GOT3 (cell line): ENCODE data around the gene MT1E.
"Not testable (repeated sequence)": the region's sequence is repeated elsewhere in the genome, so short reads cannot be mapped to it uniquely, and the experiment has no call there.

Source experiments
- DNase-seq: peaks from one replicate; lab custom pipeline; 2025; ENCODE audit warnings: mixed read lengths; lab: John Stamatoyannopoulos, UW

MT1E gene

DNA sequence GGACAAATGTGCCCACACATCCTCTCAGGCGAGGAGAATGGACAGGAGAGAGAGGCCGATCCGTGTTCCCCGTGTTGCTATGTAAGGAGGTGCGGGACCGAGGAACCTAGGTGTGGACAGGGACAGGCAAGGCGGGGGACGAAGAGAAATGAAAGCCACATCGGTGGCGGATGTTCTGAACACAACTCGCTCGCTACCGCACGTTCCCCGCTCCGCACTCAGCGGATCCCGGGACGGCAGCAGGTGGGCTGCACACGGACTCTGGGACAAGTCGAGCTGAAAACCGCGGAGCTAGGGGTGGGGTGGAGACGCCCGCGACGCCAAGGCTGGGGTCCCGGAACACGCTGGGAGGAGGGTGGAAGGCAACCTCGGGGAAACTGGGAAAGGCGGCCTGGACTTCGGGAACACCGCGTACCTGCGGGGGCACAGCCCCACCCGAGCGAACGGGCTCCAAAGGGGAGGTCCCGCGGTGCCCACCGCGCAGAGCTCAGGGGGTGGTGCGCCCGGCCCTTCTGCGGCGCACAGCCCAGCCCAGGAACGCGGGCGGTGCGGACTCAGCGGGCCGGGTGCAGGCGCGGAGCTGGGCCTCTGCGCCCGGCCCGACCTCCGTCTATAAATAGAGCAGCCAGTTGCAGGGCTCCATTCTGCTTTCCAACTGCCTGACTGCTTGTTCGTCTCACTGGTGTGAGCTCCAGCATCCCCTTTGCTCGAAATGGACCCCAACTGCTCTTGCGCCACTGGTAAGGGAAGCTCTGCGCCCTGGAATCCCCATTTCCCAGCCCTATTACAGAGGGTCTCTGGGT, at the start of gene MT1E:
MT1E (plus strand) TSS at position 642 of the 803 bp plus-strand sequence; CDS start at position 713, 71 bp downstream.
- peak; percentile 65 for DNase-seq

DNA sequence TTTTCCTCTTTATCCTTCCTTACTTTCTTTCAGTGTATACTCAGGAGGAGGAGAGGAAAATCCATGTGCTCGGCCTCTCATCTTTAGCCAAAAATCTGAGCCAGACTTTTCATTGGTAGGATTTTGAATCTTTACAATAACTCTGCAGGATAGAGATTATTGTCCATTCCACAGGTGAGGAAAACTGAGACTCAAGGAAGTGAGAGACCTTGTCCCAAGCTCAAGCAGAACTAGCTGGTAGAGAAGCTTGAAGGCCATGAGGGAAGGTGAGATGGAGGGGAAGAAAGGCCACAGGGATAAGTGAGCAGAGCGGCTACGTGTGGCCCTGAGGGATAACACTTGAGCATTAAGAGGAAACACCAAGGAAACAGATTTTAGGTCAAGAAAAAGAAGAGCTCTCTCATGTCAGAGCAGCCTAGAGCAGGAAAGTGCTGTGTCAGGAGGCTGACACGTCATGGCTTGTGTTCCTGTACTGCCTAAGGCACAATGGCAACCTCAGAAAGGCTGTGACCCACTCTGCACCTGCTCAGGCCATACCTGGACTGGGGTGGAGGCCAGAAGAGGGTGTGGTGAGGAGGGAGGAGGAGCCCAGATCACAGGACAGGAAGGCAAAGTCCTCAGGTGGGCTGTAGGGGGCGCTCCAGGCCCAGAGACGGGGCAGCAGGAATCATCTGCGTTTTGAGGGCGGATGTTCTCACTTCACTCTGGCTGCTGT, 48.8 kb upstream of the MT1E start:
- no peak for DNase-seq

DNA sequence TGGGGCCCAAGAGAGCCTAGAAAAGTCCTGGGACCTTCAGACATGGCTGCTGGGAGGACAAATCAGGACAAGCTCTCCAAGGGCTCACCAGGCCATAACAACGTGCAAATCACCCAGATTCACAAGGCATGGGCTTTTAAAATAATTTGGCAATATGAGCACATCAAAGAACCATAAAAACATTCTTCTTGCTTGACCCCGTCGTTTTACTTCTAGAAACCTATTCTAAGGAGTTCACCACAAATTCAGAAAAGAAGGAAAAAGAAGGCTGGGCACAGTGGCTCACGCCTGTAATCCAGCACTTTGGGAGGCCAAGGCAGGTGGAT, 48.3 kb upstream of the MT1E start:
- DNase-seq: no peak

DNA sequence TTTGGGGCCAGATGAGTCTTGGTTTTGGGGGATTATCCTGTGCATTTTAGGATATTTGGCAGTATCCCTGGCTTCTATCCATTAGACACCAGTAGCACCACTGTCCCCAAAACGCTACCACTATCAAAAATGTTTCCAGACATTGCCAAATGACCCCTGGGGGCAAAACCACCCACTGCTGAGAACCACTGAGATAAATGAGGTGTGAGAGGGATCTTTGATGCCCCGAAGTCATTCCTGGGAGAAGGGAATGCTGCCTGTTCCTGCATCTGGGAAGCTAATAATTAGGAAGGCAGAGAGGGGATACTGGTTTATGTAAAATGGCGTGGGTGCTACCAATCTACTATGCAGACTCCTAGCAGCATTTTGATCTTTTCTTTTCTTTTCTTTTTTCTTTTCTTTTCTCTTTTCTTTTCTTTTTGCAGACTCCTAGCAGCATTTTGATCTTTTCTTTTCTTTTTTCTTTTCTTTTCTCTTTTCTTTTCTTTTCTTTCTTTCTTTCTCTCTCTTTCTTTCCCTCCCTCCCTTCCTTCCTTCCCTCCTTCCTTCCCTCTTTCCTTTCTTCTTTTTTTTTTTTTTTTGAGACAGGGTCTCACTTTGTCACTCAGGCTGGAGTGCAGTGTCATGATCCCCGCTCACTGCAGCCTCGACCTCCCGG, 45.1 kb upstream of the MT1E start:
- DNase-seq: no peak

DNA sequence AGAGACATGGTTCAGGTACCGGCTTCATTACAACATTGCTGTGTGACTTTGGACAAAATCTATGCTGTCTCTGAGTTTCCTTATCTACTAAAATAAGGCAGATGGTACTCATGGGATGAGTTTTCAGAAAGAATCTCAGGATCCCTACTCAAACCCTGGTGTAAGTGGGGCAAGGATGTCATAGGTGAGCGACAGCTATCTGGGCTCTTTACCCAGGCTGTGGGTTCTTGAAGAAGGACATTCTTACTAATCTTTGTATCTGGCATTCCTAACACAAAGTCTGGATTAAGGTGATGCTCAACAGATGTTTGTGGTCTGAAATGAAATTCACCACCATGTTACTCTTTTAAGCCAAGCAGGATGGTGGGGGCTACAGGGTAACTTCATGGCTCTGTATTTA, 42.7 kb upstream of the MT1E start:
- DNase-seq: not testable (repeated sequence)

DNA sequence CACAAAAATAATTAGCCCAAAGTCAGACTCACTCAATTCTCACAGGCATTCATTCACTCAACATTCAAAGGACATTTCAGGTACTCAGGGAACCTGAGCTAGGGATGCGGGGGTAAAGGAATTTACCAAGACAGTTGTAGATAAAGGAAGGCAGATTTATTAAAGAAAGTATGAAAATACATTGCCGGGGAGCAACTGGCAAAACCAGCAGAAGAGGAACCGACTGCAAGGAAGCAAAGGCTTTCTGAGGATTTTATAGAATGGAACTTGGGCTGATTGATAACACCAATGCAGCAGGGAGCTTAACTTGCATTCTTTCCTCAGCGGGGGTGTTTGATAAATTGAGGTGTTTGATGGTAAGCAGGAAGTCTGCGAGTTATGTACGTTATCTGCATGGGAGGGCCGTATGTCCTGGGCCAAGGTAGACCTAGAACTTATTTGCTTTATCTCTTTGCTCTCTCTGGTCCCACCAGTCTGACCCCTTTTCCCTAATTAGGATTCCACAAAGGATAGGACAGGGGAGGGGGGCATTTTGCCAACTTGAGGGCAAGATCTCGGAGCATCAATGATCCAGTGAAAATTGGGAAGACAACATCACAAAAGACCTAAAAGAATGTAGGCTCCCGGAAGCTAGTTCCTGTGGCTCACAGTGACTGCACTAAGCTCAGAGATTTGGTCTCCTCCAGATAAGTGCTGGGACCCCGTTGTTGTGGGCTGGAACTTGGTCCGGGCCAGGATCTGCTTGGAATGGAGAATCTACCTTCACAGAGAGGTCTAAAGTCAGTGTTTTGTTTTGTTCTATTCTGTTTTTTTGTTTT, 42.0 kb upstream of the MT1E start:
- DNase-seq: no peak

DNA sequence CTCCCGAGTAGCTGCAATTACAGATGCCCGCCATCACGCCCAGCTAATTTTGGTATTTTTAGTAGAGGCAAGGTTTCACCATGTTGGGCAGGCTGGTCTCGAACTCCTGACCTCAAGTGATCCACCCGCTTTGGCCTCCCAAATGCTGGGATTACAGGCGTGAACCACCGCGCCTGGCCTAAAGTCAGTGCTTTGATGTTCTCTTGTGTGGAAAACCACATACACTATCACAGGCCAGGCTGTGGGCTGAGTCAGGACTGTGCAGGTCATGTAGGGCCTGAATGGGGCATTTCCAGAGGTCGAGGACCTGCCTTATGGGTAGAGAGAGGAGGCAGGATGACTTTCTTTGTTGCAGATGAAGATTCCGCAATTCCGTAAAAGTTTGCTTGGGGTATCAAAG, 41.3 kb upstream of the MT1E start:
- no peak for DNase-seq

DNA sequence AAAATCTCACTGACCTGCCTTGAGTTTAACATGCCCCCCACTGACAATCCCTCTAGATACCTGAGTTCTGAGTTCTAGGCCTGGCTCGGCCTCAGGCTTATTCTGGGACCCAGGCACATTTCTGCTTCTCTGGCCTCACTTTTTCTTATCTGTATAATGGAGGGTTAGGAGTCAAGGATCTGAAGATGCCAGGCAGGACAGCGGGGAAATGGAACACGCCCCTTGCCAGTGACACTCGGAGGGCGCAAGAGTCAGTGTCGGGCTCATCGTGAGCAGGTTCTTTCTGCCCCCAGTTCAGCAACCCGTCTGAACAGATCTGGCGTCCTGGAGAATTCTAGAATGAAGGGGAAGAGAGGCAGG, 36.8 kb upstream of the MT1E start:
- no peak for DNase-seq

DNA sequence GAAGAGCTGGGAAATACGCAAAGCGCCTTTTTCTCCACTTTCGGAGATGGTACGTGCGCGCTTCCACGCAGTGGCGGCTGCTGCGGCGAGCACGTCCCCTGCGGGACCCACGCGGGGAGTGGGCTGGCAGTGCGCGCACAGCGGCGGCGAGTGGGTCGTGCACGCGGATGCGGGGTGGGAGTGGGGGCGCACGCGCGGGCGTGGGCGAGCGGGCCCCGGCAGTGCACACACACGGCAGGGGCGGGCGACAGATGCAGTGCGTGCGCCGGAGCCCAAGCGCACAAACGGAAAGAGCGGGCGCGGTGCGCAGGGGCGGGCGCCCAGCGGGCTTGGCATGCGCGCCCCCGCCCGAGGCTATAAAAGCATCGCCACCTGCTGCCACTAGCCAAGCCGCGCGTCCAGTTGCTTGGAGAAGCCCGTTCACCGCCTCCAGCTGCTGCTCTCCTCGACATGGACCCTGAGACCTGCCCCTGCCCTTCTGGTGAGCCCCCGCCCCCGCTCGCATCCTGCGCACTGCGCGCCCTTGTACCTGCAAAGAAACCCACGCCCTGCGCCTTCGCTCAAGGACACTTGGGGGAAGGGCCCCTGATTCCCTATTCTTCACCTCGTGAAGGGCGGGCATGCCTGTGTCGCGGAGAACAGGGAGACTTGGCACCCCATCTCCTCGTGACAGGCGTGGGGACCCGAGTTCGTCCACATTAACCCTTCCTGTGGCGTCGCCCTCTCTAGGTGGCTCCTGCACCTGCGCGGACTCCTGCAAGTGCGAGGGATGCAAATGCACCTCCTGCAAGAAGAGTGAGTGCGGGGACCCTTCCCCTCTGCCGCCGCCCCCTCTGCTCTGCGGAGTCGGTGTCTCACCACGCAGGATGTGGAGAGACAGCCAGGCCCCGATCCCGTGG, 36.2 kb upstream of the MT1E start, which contains the start of gene MT3:
MT3 (plus strand) TSS at position 388 of the 899 bp plus-strand sequence; CDS start at position 451, 63 bp downstream.
- DNase-seq: no peak

DNA sequence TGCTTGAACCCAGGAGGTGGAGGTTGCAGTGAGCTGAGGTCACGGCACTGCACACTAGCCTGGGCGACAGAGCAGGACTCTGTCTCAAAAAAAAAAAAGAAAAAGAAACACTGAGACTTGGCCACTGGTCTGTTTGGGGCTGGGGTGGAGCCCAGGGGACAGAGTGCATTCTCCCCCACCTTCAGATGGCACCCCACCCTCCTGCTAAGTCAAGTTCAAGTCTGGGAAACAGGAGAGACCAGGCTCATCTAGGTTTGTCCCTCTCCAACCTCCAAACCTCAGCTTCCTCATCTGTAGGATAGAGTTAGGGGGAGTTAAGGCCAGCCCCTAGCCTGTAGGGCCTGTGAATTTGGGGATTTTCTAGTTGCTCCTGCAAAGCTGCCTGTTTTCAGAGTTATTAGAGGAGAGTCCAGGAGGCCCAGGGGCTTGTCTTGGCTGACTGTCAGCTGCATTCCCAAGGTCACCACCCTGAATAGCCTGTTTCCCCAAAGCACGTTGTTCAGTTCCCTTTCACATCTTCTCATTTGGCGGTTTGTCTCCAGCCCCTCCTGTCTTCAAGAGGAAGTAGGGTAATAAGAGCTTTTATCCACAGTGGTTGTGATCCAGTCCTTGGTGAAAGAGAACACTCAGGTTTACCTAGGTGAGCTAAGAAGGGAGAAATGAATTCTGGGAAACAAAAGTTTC, 34.1 kb upstream of the MT1E start:
- DNase-seq: no peak

DNA sequence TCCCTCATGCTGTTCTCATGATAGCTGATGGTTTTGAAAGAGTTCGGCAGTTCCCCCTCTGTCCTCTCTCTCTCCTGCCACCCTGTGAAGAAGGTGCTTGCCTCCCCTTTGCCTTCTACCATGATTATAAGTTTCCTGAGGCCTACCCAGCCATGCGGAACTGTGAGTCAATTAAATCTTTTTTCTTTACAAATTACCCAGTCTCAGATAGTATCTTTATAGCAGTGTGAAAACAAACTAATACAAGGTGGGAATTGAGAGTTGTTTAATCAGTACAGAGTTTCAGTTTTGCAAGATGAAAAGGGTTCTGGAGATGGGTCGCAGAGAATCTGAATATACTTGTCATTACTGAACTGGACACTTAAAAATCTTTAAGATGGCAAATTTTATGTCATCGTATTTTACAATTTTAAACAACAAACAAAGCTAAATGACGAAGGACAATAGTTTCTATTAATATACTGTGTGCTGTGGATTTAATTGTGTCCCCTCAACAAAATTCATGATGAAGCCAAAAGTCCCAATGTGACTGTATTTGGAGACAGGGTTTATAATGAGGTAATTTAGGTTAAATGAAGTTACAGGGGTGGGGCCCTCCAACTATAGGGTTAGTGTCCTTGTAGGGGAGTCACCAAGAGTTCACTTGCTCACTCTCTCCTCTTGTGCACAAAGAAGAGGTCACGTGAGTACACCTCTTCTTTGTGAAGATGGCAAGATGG, 31.8 kb upstream of the MT1E start:
- no peak for DNase-seq

DNA sequence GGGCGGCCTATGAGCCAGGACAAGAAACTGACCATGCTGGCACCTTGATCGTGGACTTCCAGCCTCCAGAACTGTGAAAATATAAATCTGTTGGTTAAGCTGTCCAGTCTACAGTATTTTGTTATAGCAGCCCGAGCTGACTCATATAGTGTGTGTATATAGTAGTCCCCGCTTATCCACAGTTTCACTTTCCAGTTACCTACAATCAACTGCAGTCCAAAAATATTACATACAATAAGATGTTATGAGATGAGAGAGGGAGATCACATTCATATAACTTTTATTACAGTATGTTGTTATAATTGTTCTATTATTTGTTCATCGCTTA, 31.3 kb upstream of the MT1E start:
- DNase-seq: no peak

DNA sequence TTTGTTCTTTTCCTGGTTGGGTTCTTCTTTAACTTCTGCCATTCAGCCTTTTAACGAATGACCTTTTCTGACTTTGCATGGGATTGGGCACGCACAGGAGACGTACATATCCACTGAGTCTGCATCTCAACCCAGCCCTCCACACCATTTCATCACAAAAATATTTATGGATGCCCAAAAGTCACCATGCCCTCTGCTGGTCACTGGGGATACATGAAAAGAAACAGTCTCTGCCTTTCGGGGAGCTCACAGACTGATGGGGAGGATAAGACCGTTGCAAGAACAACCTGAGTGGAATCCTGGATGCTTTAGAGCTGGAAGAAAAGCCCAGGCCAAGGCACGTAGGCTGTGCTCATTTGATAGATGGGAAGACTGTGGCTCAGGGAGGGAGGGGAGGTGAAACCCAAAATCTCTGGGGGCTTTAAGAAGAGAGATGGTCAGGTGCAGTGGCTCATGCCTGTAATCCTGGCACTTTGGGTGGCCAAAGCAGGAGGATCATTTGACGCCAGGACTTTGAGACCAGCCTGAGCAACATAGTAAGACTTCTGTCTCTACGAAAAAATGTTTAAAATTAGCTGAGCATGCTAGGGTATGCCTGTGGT, 25.1 kb upstream of the MT1E start:
- no peak for DNase-seq

DNA sequence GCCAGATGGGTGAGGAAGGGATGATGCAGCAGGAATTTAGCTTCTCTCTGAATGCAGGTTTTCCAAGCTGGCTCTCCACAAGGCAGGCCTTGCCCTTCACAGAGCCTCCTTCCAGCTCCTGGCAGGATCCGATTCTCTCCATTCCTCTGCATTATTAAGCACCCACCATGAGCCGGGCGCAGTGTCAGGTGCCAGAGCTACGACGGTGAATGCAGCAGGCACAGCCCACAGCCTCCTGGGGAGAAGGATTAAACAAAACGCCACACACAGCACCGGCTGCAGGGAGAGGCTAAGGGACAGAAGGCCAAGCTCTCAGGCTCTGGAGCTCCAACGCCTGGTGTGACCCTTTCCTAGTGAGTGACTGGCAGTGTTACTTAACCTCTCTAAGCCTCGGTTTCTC, 24.3 kb upstream of the MT1E start:
- no peak for DNase-seq

DNA sequence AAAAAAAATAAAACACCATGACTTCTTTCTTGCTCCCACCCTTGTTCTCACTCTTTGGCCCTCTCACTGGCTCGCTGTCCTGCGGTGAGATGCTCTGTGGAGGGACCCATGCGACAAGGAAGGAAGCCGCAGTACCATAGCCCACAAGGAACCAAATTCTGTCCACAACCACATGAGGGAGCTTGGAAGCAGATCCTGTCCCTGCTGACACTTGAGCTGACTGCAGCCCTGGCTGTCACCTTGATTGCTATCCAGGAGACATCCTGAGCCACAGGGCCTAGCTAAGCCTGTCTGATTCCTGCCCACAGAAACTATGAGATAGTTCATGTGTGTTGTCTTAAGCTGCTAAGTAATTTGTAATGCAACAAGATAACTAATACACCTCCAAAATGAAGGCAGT, 22.0 kb upstream of the MT1E start:
- DNase-seq: no peak

DNA sequence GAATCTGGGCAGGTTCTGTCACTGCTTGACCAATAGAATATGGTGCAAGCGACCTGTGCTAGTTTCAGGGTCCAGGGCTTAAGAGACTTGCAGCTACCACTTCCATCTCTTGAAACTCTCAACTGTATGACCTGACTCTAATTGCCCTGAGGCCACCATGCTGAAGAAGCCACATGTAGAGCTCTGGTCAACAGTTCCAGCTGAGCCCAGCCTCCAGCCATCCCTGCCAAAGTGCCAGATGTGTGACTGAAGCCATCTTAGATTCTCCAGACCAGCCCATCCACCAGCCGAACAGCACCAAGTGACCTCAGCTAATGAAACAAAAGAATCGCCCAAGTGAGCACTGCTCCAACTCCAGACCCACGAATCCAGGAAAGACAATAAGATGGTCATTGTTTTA, 20.6 kb upstream of the MT1E start:
- no peak for DNase-seq

DNA sequence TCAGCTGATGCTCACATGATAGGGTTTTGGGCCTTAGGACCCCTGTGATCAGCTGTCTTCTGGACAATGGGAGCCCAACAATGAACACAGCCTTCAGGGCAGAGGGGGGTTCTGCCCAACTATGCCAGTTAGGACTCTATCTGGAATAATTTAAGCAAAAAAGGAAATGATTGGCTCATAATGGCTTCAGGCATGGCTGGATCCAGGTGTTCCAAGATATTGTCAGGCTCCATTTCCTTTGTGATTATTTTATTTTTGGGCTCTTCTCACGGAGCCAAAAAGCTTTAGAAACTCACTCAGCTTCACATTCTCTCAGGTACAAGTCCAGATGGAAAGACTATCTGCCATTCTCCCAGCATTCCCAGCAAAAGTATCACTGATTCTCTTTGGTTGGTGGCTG, 20.1 kb upstream of the MT1E start:
- DNase-seq: no peak

DNA sequence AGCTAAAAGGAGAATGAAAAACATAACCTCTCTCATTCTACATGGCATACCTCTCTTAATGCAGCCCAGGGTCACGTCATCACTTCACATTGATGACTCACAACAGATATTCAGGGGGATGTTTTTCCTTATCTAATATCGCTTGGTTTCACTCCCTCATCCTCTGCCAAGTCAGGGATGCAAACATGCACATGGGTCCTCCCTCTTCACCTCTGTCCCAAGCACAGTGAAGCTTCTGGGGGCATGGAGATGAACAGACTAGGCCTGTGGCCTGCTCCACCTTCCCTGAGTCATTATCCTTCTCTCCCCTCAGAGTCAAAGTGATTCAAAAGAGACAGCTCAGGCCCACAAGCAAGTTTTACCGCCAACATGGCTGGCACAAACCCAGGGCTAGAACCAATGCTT, 19.5 kb upstream of the MT1E start:
- DNase-seq: no peak

DNA sequence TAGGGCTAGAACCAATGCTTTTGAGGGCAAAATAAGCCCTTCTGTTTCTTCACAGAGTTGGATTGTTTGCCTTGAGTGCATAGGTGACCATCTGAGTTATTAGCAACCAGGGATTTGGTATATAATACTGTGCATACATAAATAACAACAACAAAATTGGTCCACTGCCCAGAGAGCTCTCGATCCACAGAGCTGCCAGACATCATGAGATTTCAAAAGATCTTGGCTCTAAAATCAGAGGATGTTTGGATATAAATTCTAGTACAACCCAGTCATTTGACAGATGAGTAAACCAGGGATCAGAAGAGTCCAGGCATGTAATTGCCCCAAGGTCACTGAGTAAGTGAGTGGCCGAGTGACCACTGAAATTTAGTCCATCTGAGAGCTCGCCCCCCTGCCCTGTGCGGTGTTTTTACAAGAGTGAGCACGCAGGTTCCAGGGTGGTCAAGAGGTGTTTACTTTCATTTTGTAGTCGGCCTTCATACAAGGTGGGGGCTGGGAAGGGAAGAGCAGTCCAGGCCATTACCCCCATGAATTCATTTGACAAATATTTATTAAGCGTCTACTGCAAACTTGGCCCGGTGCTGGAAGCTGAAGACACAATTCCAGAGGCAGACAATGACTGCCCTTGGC, 19.0 kb upstream of the MT1E start:
- no peak for DNase-seq
